Natural killer cell (primary cell): ENCODE results near the gene EBF3. TPM values are rescaled to one million over a fixed set of nuclear protein-coding genes. Genes with fewer than 3 reads are reported as not detected.

ENCODE experiments used
- ATAC-seq, 3 donors: fragments of 150-1000 bp in 2 of 3; fragments of 200-7000 bp in 1 of 3; cut with Tn5 transposase; 1 replicate in 1 of 3; 2 replicates in 2 of 3; pipeline ENCODE4 v1.10.0; 2021; ENCODE audit warnings: mild to moderate bottlenecking in 2 of 3, moderate library complexity in 2 of 3
- DNase-seq, 2 donors: peaks; one replicate each; pipeline versions ENCODE4 v3.0.0 to v3.0.0-alpha.2; 2013 to 2021; ENCODE audit warnings: mixed read lengths in 1 of 2
- H3K27ac ChIP-seq: one replicate; pipeline ENCODE4 v1.5.1; 2013; ENCODE audit warnings: mild to moderate bottlenecking, low read length
- H3K27me3 ChIP-seq: one replicate; pipeline ENCODE4 v1.6.1; 2013; ENCODE audit warnings: low read length; ENCODE audit not compliant: control insufficient read depth, insufficient read depth
- H3K36me3 ChIP-seq: one replicate; pipeline ENCODE4 v1.6.1; 2013; ENCODE audit warnings: low read length; ENCODE audit not compliant: control insufficient read depth, insufficient read depth
- H3K4me1 ChIP-seq: one replicate; pipeline ENCODE4 v1.6.1; 2013; ENCODE audit warnings: low read length; ENCODE audit not compliant: control insufficient read depth, insufficient read depth
- H3K4me3 ChIP-seq: one replicate; pipeline ENCODE4 v1.5.1; 2013; ENCODE audit warnings: low read length
- H3K9me3 ChIP-seq: one replicate; pipeline ENCODE4 v1.6.1; 2013; ENCODE audit warnings: low read length; ENCODE audit not compliant: control insufficient read depth, insufficient read depth
- H3K27ac Mint-ChIP-seq, 2 donors: one replicate each; pipeline ENCODE4 v1.8.0; 2022; ENCODE audit warnings: mild to moderate bottlenecking in 2 of 2, mixed read lengths in 2 of 2, moderate library complexity in 1 of 2
- H3K27me3 Mint-ChIP-seq, 2 donors: one replicate each; pipeline ENCODE4 v1.8.0; 2022; ENCODE audit warnings: low read depth in 2 of 2, mixed read lengths in 2 of 2
- H3K36me3 Mint-ChIP-seq: one replicate; pipeline ENCODE4 v1.8.0; 2022; ENCODE audit warnings: mixed read lengths
- H3K4me1 Mint-ChIP-seq, 2 donors: one replicate each; pipeline ENCODE4 v1.8.0; 2022; ENCODE audit warnings: mixed read lengths in 2 of 2
- H3K4me3 Mint-ChIP-seq: one replicate; pipeline ENCODE4 v1.8.0; 2022; ENCODE audit warnings: mild to moderate bottlenecking, moderate library complexity, mixed read lengths
- H3K9me3 Mint-ChIP-seq, 2 donors: one replicate each; pipeline ENCODE4 v1.8.0; 2022; ENCODE audit warnings: mixed read lengths in 2 of 2
- WGBS: methylation state at CpG from one replicate; pipeline ENCODE4 v1.1.7; 2013; ENCODE audit warnings: missing lambda C conversion rate; ENCODE audit not compliant: insufficient coverage; 5-methylcytosine and 5-hydroxymethylcytosine counted together
- intact Hi-C: fragments of 100-400 bp; cut with micrococcal nuclease; formaldehyde crosslinking; loops from one replicate; pipeline ENCODE4 v1.14.2; 2022
- total RNA-seq, 4 donors: library from RNA; stranded (reverse); fragments of 120-200 nt in 1 of 4; gene quantifications; one replicate each; pipeline versions ENCODE4 v1.2.3 to v1.2.4, GENCODE V29; 2013 to 2022
- TF ChIP-seq, protein P1 (sequence below): fragments of 200-600 bp; IDR thresholded peaks from one replicate; pipeline ENCODE4 v1.8.0; 2022; ENCODE audit warnings: antibody characterized with exemption

The EBF3 gene
- total RNA-seq, 3 donors from 2014 or later (not counting 1 experiment from before 2014, with no cell fraction given), result not detected

DNA sequence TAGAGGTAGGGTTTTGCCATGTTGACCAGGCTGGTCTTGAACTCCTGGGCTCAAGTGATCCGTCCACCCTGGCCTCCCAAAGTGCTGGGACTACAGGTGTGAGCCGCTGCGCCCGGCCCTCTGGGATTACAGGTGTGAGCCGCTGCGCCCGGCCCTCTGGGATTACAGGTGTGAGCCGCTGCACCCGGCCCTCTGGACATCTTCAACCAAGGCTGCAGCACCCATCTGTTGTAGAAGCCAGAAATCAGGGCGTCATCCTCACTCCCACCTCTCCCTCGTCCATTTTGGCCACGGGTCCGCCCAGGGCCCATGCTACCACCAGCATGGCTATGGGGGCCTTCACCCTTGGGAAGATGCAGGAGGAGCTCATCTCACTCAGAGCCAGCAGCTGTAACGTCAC is 38.5 kb upstream of the EBF3 start:
- Mint-ChIP-seq H3K36me3 (peaks cover 8% of the 10 kb centered on the region), H3K4me1 (no peaks in the 10 kb centered on the region), H3K9me3 (peaks cover 2 to 4% of the 10 kb centered on the region in 2 donors), H3K27me3 (peaks cover 23 to 45% of the 10 kb centered on the region in 2 donors), H3K27ac (no peak overlapping the region), H3K4me3 (no peak overlapping the region)
- Histone ChIP-seq H3K36me3 (no peaks in the 10 kb centered on the region), H3K27ac (no peak overlapping the region), H3K4me3 (no peak overlapping the region), H3K9me3 (no peaks in the 10 kb centered on the region), H3K4me1 (no peaks in the 10 kb centered on the region), H3K27me3 (peaks cover 2% of the 10 kb centered on the region)
- TF ChIP-seq, protein P1, sequence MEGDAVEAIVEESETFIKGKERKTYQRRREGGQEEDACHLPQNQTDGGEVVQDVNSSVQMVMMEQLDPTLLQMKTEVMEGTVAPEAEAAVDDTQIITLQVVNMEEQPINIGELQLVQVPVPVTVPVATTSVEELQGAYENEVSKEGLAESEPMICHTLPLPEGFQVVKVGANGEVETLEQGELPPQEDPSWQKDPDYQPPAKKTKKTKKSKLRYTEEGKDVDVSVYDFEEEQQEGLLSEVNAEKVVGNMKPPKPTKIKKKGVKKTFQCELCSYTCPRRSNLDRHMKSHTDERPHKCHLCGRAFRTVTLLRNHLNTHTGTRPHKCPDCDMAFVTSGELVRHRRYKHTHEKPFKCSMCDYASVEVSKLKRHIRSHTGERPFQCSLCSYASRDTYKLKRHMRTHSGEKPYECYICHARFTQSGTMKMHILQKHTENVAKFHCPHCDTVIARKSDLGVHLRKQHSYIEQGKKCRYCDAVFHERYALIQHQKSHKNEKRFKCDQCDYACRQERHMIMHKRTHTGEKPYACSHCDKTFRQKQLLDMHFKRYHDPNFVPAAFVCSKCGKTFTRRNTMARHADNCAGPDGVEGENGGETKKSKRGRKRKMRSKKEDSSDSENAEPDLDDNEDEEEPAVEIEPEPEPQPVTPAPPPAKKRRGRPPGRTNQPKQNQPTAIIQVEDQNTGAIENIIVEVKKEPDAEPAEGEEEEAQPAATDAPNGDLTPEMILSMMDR, result no peak
- WGBS, result 84% methylated on average over 14 of the region's 14 CpGs
- ATAC-seq (no peak), DNase-seq (no peak)
- intact Hi-C loops, result no loop called here

DNA sequence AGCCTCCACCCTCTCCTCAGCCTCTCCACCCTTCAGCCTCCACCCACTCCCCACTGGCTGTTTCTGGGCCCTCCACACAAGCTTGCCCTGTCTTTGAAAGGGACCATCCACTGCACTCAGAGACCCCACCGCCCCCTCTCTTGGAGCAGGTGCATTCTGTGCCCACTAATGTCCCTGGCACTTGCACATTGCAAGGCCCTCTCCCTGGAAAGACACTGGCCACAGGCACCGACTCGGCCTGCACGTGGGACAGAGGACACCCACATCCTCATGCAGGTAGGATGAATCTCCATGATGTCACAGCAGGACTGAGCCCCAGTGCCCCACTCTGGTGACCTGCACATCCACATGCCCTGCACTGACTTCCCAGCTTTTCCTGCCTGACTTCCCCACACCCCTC is 36.8 kb upstream of the EBF3 start:
- Mint-ChIP-seq H3K27ac (no peak overlapping the region), H3K4me1 (no peaks in the 10 kb centered on the region), H3K9me3 (peaks cover 2 to 4% of the 10 kb centered on the region in 2 donors), H3K4me3 (no peak overlapping the region), H3K36me3 (peaks cover 8% of the 10 kb centered on the region), H3K27me3 (peaks cover 23 to 55% of the 10 kb centered on the region in 2 donors)
- intact Hi-C loops, result no loop called here
- WGBS, result 87% methylated on average over 4 of the region's 4 CpGs
- peaks cover 3% of the 10 kb centered on the region for H3K27me3 ChIP-seq
- ATAC-seq (no peak), DNase-seq (no peak)
- no peak overlapping the region for H3K4me3 ChIP-seq
- H3K4me1 ChIP-seq, result no peaks in the 10 kb centered on the region
- H3K9me3 ChIP-seq, result no peaks in the 10 kb centered on the region
- H3K36me3 ChIP-seq, result no peaks in the 10 kb centered on the region
- no peak overlapping the region for H3K27ac ChIP-seq
- TF ChIP-seq, protein P1, result no peak

DNA sequence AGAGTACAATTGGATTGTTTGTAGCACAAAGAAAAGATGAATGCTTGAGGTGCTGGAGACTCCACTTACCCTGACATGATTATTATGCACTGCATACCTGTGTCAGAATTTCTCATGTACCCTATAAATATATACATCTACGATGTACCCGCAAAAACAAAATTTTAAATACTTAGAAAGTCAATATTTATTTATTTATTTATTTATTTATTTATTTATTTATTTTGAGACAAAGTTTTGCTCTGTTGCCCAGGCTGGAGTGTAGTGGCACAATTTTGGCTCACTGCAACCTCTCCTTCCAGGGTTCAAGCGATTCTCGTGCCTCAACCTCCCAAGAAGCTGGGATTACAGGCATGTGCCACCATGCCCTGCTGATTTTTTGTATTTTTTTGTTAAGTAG is 35.1 kb upstream of the EBF3 start:
- 100% methylated on average over 2 of the region's 4 CpGs for WGBS

More for the DNA sequence above, 35.1 kb upstream of the EBF3 start:
- H3K4me3 Mint-ChIP-seq, result no peak overlapping the region
- H3K4me1 Mint-ChIP-seq, result no peaks in the 10 kb centered on the region
- no peaks in the 10 kb centered on the region for H3K9me3 ChIP-seq
- TF ChIP-seq, protein P1, result no peak
- no peak overlapping the region for H3K4me3 ChIP-seq
- H3K27me3 ChIP-seq, result peaks cover 8% of the 10 kb centered on the region
- ATAC-seq (no peak), DNase-seq (no peak)
- H3K36me3 Mint-ChIP-seq, result peaks cover 8% of the 10 kb centered on the region
- no peak overlapping the region for H3K27ac ChIP-seq
- H3K9me3 Mint-ChIP-seq, result peaks cover 2 to 4% of the 10 kb centered on the region in 2 donors
- H3K27ac Mint-ChIP-seq, result no peak overlapping the region
- H3K4me1 ChIP-seq, result no peaks in the 10 kb centered on the region
- H3K36me3 ChIP-seq, result no peaks in the 10 kb centered on the region
- intact Hi-C loops, result no loop called here
- H3K27me3 Mint-ChIP-seq, result peaks cover 26 to 55% of the 10 kb centered on the region in 2 donors
